K562 (cell line): ENCODE data around the gene TFE3. TPM values are rescaled to one million over a fixed set of nuclear protein-coding genes. Genes with fewer than 3 reads are reported as not detected.

Source experiments
- CEBPG ChIP-seq, 3 experiments: fragments of 200-800 bp in 1 of 3; sonication (Bioruptor generic) in 1 of 3; sonication (generic) in 1 of 3; formaldehyde crosslinking in 1 of 3; IDR thresholded peaks in 2 of 3; conservative IDR thresholded peaks in 1 of 3; 2 replicates each; pipeline versions ENCODE4 v1.6.1 to v1.8.0; 2016 to 2022; ENCODE audit warnings: missing compliant biosample characterization in 2 of 3, missing genetic modification characterization in 2 of 3, mild to moderate bottlenecking in 1 of 3, missing genetic modification reagents in 1 of 3
- CHCHD3 ChIP-seq: fragments of 250-450 bp; sonication (Bioruptor Pico); IDR thresholded peaks from 2 replicates; pipeline ENCODE4 v2.1.2; 2022; ENCODE audit warnings: mild to moderate bottlenecking
- FOXA3 ChIP-seq, 2 experiments: fragments of 450-650 bp in 1 of 2; sonication (generic) in 1 of 2; formaldehyde crosslinking; IDR thresholded peaks in 1 of 2; conservative IDR thresholded peaks in 1 of 2; 2 replicates each; pipeline versions ENCODE4 v1.4.0 to v1.8.0; 2020 to 2022; ENCODE audit warnings: mild to moderate bottlenecking in 2 of 2, missing genetic modification reagents in 1 of 2
- FOXK1 ChIP-seq: sonication (generic); formaldehyde crosslinking; IDR thresholded peaks from 2 replicates; pipeline ENCODE4 v1.8.0; 2022; ENCODE audit warnings: missing genetic modification reagents, mild to moderate bottlenecking, borderline replicate concordance
- HDAC8 ChIP-seq: fragments of 450-650 bp; IDR thresholded peaks from 2 replicates; pipeline ENCODE4 v1.6.1; 2016; ENCODE audit warnings: mild to moderate bottlenecking, missing genetic modification characterization, moderate library complexity, missing compliant biosample characterization
- KAT8 ChIP-seq: fragments of 450-650 bp; IDR thresholded peaks from 2 replicates; pipeline ENCODE4 v1.6.1; 2016; ENCODE audit warnings: low read depth, mild to moderate bottlenecking
- NFYB ChIP-seq: IDR thresholded peaks from 2 replicates; pipeline ENCODE4 v1.6.1; 2011; ENCODE audit warnings: mild to moderate bottlenecking, moderate library complexity; ENCODE audit not compliant: insufficient read length; ENCODE audit errors: extremely low read depth
- NR3C1 ChIP-seq: sonication (generic); formaldehyde crosslinking; IDR thresholded peaks from 2 replicates; pipeline ENCODE4 v1.8.1; 2022; ENCODE audit warnings: missing genetic modification reagents
- NR4A1 ChIP-seq, 2 experiments: fragments of 250-450 bp in 1 of 2; fragments of 450-650 bp in 1 of 2; sonication (Bioruptor Pico) in 1 of 2; IDR thresholded peaks; 2 replicates each; pipeline versions ENCODE4 v1.4.0 to v1.6.1; 2016 to 2020; ENCODE audit warnings: mild to moderate bottlenecking in 2 of 2, missing compliant biosample characterization in 1 of 2, missing genetic modification characterization in 1 of 2, moderate library complexity in 1 of 2
- PHB ChIP-seq: fragments of 250-450 bp; sonication (Bioruptor Pico); IDR thresholded peaks from 2 replicates; pipeline ENCODE4 v1.5.0; 2021
- POLR2B ChIP-seq: fragments of 450-650 bp; IDR thresholded peaks from 2 replicates; pipeline ENCODE4 v1.6.1; 2018; ENCODE audit warnings: low read depth; ENCODE audit not compliant: partially characterized antibody
- POU5F1 ChIP-seq: fragments of 150-350 bp; IDR thresholded peaks from 2 replicates; pipeline ENCODE4 v1.6.1; 2014; ENCODE audit warnings: borderline replicate concordance, low read length, low read depth, mild to moderate bottlenecking; ENCODE audit not compliant: partially characterized antibody
- PTBP1 ChIP-seq: fragments of 200-400 bp; formaldehyde crosslinking; IDR thresholded peaks from 2 replicates; pipeline ENCODE4 v1.6.1; 2017; ENCODE audit warnings: low read depth, low read length
- SAFB ChIP-seq: fragments of 200-400 bp; formaldehyde crosslinking; IDR thresholded peaks from 2 replicates; pipeline ENCODE4 v1.6.1; 2017; ENCODE audit warnings: low read depth, low read length, borderline replicate concordance
- SMAD2 ChIP-seq: fragments of 150-350 bp; IDR thresholded peaks from 2 replicates; pipeline ENCODE4 v1.6.1; 2014; ENCODE audit warnings: low read depth, mild to moderate bottlenecking, low read length
- TAF9B ChIP-seq: fragments of 450-650 bp; IDR thresholded peaks from 2 replicates; pipeline ENCODE4 v1.6.1; 2018; ENCODE audit warnings: mild to moderate bottlenecking; ENCODE audit not compliant: partially characterized antibody
- XRCC3 ChIP-seq: fragments of 450-650 bp; IDR thresholded peaks from 2 replicates; pipeline ENCODE4 v1.6.1; 2017; ENCODE audit warnings: mild to moderate bottlenecking, moderate library complexity
- ZC3H11A ChIP-seq: IDR thresholded peaks from 2 replicates; pipeline ENCODE4 v1.6.1; 2012; ENCODE audit warnings: low read depth, low read length, improper control_type of control experiment
- ZFPM2 ChIP-seq: fragments of 250-450 bp; sonication (Bioruptor Pico); IDR thresholded peaks from 2 replicates; pipeline ENCODE4 v1.5.1; 2022; ENCODE audit warnings: mild to moderate bottlenecking
- ZNF347 ChIP-seq: fragments of 450-650 bp; formaldehyde crosslinking; IDR thresholded peaks from 2 replicates; pipeline ENCODE4 v1.4.0; 2020; ENCODE audit warnings: low read depth, mild to moderate bottlenecking, moderate library complexity
- ZNF408 ChIP-seq: fragments of 250-450 bp; sonication (Bioruptor Pico); IDR thresholded peaks from 2 replicates; pipeline ENCODE4 v1.4.0; 2020; ENCODE audit warnings: low read depth, mild to moderate bottlenecking, moderate library complexity
- ZNF561 ChIP-seq: fragments of 450-650 bp; formaldehyde crosslinking; conservative IDR thresholded peaks from 2 replicates; pipeline ENCODE4 v1.4.0; 2020; ENCODE audit warnings: mild to moderate bottlenecking, moderate library complexity
- ZNF780A ChIP-seq: fragments of 250-450 bp; sonication (Bioruptor Pico); IDR thresholded peaks from 2 replicates; pipeline ENCODE4 v1.5.0; 2021; ENCODE audit warnings: mild to moderate bottlenecking
- polyA plus RNA-seq, 8 experiments: library from polyadenylated mRNA; depleted of rRNA in 4 of 8; stranded (reverse) in 5 of 8; unstranded in 3 of 8; fragments of >200 nt; fragmentation: Nextera tagmentation in 2 of 8; fragmentation: Illumina TruSeq in 1 of 8; extraction: Ambion mirVana in 2 of 8; extraction: Trizol in 1 of 8; gene quantifications; 2 replicates each; pipeline versions ENCODE4 v1.2.1 to v1.2.3, GENCODE V29; 2011 to 2014; ENCODE audit warnings: inconsistent platforms in 1 of 8, missing spikeins in 1 of 8
- total RNA-seq, 7 experiments: library from RNA; depleted of rRNA in 6 of 7; stranded (reverse); fragments of >200 nt in 6 of 7; fragmentation: Illumina TruSeq in 2 of 7; extraction: Trizol in 2 of 7; gene quantifications; 2 replicates each; pipeline versions ENCODE4 v1.2.1 to v1.2.3, GENCODE V29; 2011 to 2021; ENCODE audit warnings: low replicate concordance in 1 of 7
- TF ChIP-seq, protein P1 (sequence below): fragments of 450-650 bp; formaldehyde crosslinking; IDR thresholded peaks from 2 replicates; pipeline ENCODE4 v1.4.0; 2020; ENCODE audit warnings: mild to moderate bottlenecking, moderate library complexity
- TF ChIP-seq, protein P2 (sequence below): fragments of 450-650 bp; IDR thresholded peaks from one replicate; pipeline ENCODE4 v1.6.1; 2018; ENCODE audit warnings: mild to moderate bottlenecking, moderate library complexity; ENCODE audit not compliant: partially characterized antibody

The TFE3 gene
- total and polyA plus RNA-seq, 9 of the 15 experiments (the other 6 are each of a cell fraction or from before 2014, with no cell fraction given) = 1.9 to 20.3 (median 11.9) TPM

DNA sequence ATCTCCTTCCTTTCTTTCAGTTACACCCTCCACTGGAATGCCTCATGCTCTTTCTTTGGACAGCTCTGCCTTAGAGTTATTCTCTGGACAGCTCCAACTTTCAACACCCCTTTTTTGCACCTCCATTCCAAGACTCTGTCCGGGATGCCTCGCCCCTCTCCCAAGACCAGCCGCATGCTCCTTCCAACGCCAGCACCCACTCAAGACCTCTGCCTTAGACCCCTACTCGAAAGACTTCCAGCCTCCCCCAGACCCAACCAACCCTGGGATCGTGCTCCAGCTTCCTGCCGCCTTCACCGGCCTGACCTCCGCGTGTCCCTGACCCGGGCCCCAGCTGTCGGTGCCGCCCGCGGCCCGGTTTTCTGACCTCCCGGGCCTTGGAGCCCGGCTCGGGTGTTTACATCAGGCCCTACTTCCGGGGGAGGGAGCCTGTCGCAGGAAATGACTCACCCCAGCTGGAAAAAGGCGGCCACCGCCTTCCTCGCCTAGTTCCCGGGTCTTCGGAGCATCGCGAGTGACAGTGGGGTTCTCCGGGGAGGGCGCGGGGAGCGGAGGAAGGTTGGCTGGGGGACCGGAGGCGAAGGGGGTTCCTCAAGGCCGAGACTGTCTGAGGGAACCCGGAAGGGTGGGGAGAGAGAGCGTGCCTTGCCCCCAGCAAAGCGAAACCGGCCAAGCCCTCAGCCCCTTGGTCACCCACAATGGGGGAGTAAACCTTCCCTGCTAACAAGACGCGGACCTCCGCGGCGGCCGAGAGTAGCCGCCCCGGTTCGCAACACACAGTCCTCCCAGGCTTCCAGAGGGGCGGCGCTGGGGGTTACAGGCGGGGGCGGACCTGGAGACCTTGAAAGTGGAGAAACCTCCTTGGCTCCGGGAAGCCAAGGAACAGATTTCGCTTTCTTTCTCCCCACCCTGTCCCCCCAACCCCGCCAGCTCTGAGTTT lies 36.6 kb upstream of the TFE3 start, which contains the start of gene WDR45 (continued):
- no peak for TF ChIP-seq NR3C1 (CRISPR knock-in tag)
- TF ChIP-seq, protein P1, sequence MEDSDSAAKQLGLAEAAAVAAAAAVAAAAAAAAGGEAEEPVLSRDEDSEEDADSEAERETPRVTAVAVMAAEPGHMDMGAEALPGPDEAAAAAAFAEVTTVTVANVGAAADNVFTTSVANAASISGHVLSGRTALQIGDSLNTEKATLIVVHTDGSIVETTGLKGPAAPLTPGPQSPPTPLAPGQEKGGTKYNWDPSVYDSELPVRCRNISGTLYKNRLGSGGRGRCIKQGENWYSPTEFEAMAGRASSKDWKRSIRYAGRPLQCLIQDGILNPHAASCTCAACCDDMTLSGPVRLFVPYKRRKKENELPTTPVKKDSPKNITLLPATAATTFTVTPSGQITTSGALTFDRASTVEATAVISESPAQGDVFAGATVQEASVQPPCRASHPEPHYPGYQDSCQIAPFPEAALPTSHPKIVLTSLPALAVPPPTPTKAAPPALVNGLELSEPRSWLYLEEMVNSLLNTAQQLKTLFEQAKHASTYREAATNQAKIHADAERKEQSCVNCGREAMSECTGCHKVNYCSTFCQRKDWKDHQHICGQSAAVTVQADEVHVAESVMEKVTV (CRISPR knock-in tag) = no peak
- no peak for TF ChIP-seq ZC3H11A
- TF ChIP-seq POU5F1 = no peak
- TF ChIP-seq NR4A1 (CRISPR knock-in tag; IDR thresholded peaks at IDR 0.05) = no peak
- peak; percentile 59; the same call in 1 of the 2 replicates for TF ChIP-seq NR4A1 (tag; IDR thresholded peaks at IDR 0.05)
- TF ChIP-seq, protein P2, sequence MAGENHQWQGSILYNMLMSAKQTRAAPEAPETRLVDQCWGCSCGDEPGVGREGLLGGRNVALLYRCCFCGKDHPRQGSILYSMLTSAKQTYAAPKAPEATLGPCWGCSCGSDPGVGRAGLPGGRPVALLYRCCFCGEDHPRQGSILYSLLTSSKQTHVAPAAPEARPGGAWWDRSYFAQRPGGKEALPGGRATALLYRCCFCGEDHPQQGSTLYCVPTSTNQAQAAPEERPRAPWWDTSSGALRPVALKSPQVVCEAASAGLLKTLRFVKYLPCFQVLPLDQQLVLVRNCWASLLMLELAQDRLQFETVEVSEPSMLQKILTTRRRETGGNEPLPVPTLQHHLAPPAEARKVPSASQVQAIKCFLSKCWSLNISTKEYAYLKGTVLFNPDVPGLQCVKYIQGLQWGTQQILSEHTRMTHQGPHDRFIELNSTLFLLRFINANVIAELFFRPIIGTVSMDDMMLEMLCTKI = no peak
- no peak for TF ChIP-seq ZNF561
- peak; percentile 24 to 86; a peak in 2 of 4 replicates for TF ChIP-seq FOXA3 (CRISPR knock-in tag; conservative IDR thresholded peaks at IDR 0.05 in 1 of 2, IDR thresholded peaks at IDR 0.05 in 1 of 2)
- no peak for TF ChIP-seq SMAD2
- no peak for TF ChIP-seq ZNF347 (CRISPR knock-in tag)
- peak; percentile 41; the same call in 1 of the 2 replicates for TF ChIP-seq CEBPG (CRISPR knock-in tag; IDR thresholded peaks at IDR 0.05)
- TF ChIP-seq CEBPG (tag; conservative IDR thresholded peaks at IDR 0.05 in 1 of 2, IDR thresholded peaks at IDR 0.05 in 1 of 2) = no peak
- no peak for TF ChIP-seq CHCHD3
- peak; percentile 78 for TF ChIP-seq POLR2B
- TF ChIP-seq HDAC8 (tag) = no peak
- TF ChIP-seq ZFPM2 (CRISPR knock-in tag) = no peak
- no peak for TF ChIP-seq ZNF780A (CRISPR knock-in tag)
- TF ChIP-seq NFYB = no peak
- TF ChIP-seq PHB = no peak
- TF ChIP-seq KAT8 = no peak
- no peak for TF ChIP-seq PTBP1
- peak; percentile 87 for TF ChIP-seq TAF9B
- peak; percentile 19; the same call in 1 of the 2 replicates for TF ChIP-seq SAFB
- no peak for TF ChIP-seq ZNF408 (CRISPR knock-in tag)
- peak; percentile 99; the same call in 1 of the 2 replicates for TF ChIP-seq FOXK1 (CRISPR knock-in tag)
- TF ChIP-seq XRCC3 = no peak
